Measurements from ENCODE around the gene PDE4B.
"Not testable (repeated sequence)": the region's sequence is repeated elsewhere in the genome, so short reads cannot be mapped to it uniquely, and the experiment has no call there.

PDE4B gene

GRCh38 chr1:65845535-65846060, 52.9 kb downstream of the PDE4B start:
- Histone ChIP-seq H3K4me1 (ENCODE audit: low read depth, poor library complexity, severe bottlenecking) (no peaks in the 10 kb centered on the region), H3K4me2 (no peak overlapping the region), H3K4me3 (IDR thresholded peaks at IDR 0.05; ENCODE audit: insufficient read depth, low read depth, low read length) (no peak overlapping the region), H2AFZ (ENCODE audit: low read depth) (no peak overlapping the region), H4K20me1 (ENCODE audit: insufficient read depth) (no peaks in the 10 kb centered on the region), H3K79me2 (ENCODE audit: insufficient read depth, low read depth) (no peaks in the 10 kb centered on the region), H3K9ac (no peak overlapping the region), H3K27ac (no peak overlapping the region), H3K27me3 (ENCODE audit: insufficient read depth, low read depth) (no peaks in the 10 kb centered on the region), H3K36me3 (ENCODE audit: insufficient read depth) (no peaks in the 10 kb centered on the region)
- no peak for TF ChIP-seq CTCF (conservative IDR thresholded peaks at IDR 0.05; ENCODE audit: low read depth, low read length)

GRCh38 chr1:65846866-65847265, 54.2 kb downstream of the PDE4B start:
- no peak for TF ChIP-seq CTCF (conservative IDR thresholded peaks at IDR 0.05; ENCODE audit: low read depth, low read length)
- Histone ChIP-seq H3K27me3 (ENCODE audit: insufficient read depth, low read depth) (no peaks in the 10 kb centered on the region), H3K4me3 (IDR thresholded peaks at IDR 0.05; ENCODE audit: insufficient read depth, low read depth, low read length) (no peak overlapping the region), H3K4me2 (no peak overlapping the region), H3K36me3 (ENCODE audit: insufficient read depth) (no peaks in the 10 kb centered on the region), H3K4me1 (ENCODE audit: low read depth, poor library complexity, severe bottlenecking) (no peaks in the 10 kb centered on the region), H3K79me2 (ENCODE audit: insufficient read depth, low read depth) (no peaks in the 10 kb centered on the region), H3K27ac (no peak overlapping the region), H3K9ac (no peak overlapping the region), H4K20me1 (ENCODE audit: insufficient read depth) (no peaks in the 10 kb centered on the region), H2AFZ (ENCODE audit: low read depth) (no peak overlapping the region)

GRCh38 chr1:65850281-65850680, 57.6 kb downstream of the PDE4B start:
- no peaks in the 10 kb centered on the region for H4K20me1 ChIP-seq (ENCODE audit: insufficient read depth)

GRCh38 chr1:65856591-65856990, 63.9 kb downstream of the PDE4B start:
- not testable (repeated sequence) for H3K4me1 ChIP-seq (ENCODE audit: low read depth, poor library complexity, severe bottlenecking); H3K79me2 ChIP-seq (ENCODE audit: insufficient read depth, low read depth); H3K4me2 ChIP-seq; H2AFZ ChIP-seq (ENCODE audit: low read depth); H3K4me3 ChIP-seq (IDR thresholded peaks at IDR 0.05; ENCODE audit: insufficient read depth, low read depth, low read length); H3K9ac ChIP-seq; H3K36me3 ChIP-seq (ENCODE audit: insufficient read depth); H3K27ac ChIP-seq; H4K20me1 ChIP-seq (ENCODE audit: insufficient read depth); H3K27me3 ChIP-seq (ENCODE audit: insufficient read depth, low read depth)

More at GRCh38 chr1:65850281-65850680, 57.6 kb downstream of the PDE4B start:
- Histone ChIP-seq H3K36me3 (ENCODE audit: insufficient read depth) (no peaks in the 10 kb centered on the region), H3K4me2 (no peak overlapping the region), H3K9ac (no peak overlapping the region), H3K4me1 (ENCODE audit: low read depth, poor library complexity, severe bottlenecking) (no peaks in the 10 kb centered on the region), H3K27me3 (ENCODE audit: insufficient read depth, low read depth) (no peaks in the 10 kb centered on the region), H3K4me3 (IDR thresholded peaks at IDR 0.05; ENCODE audit: insufficient read depth, low read depth, low read length) (no peak overlapping the region), H2AFZ (ENCODE audit: low read depth) (no peak overlapping the region), H3K27ac (no peak overlapping the region), H3K79me2 (ENCODE audit: insufficient read depth, low read depth) (no peaks in the 10 kb centered on the region)
- TF ChIP-seq CTCF (conservative IDR thresholded peaks at IDR 0.05; ENCODE audit: low read depth, low read length), result no peak

GRCh38 chr1:65866439-65866838, 73.7 kb downstream of the PDE4B start:
- Histone ChIP-seq H3K27me3 (ENCODE audit: insufficient read depth, low read depth) (no peaks in the 10 kb centered on the region), H3K4me3 (IDR thresholded peaks at IDR 0.05; ENCODE audit: insufficient read depth, low read depth, low read length) (no peak overlapping the region), H3K9ac (no peak overlapping the region), H3K27ac (no peak overlapping the region), H3K4me2 (no peak overlapping the region), H3K79me2 (ENCODE audit: insufficient read depth, low read depth) (no peaks in the 10 kb centered on the region), H3K4me1 (ENCODE audit: low read depth, poor library complexity, severe bottlenecking) (no peaks in the 10 kb centered on the region), H2AFZ (ENCODE audit: low read depth) (no peak overlapping the region), H3K36me3 (ENCODE audit: insufficient read depth) (no peaks in the 10 kb centered on the region), H4K20me1 (ENCODE audit: insufficient read depth) (no peaks in the 10 kb centered on the region)
- TF ChIP-seq CTCF (conservative IDR thresholded peaks at IDR 0.05; ENCODE audit: low read depth, low read length), result no peak

All from KMS-11 (cell line).